GM18858 (cell line): ENCODE results near the gene ADAMTSL2.

Experiments
- ATAC-seq: cut with Tn5 transposase; IDR thresholded peaks from one replicate; pipeline ENCODE4 v1.9.1; 2021; ENCODE audit not compliant: unreplicated experiment

The ADAMTSL2 gene

GRCh38 chr9:133532937-133533668 lies 1.4 kb upstream of the ADAMTSL2 start:
- no peak for ATAC-seq

DNA sequence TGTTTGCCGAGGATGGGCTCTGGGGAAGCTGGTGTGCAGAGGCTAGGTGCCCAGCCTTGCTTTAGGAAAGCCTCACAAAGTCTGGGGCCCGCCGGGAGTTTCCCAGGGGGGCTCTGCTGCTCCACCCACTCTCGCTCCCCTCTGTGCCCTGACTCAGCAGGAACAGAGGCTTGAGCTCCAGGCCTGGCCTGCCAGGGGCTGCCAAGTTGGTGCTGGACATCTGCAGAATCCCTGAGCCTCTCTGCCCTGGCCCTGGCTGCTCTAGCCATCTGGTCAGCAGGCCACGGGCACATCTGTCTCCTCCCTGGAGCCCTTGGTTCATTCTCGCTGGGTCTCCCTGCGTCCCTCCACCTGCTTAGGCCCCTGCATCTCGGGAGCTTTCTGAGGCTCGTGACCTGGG lies 647 bp upstream of the ADAMTSL2 start:
- ATAC-seq = no peak

DNA sequence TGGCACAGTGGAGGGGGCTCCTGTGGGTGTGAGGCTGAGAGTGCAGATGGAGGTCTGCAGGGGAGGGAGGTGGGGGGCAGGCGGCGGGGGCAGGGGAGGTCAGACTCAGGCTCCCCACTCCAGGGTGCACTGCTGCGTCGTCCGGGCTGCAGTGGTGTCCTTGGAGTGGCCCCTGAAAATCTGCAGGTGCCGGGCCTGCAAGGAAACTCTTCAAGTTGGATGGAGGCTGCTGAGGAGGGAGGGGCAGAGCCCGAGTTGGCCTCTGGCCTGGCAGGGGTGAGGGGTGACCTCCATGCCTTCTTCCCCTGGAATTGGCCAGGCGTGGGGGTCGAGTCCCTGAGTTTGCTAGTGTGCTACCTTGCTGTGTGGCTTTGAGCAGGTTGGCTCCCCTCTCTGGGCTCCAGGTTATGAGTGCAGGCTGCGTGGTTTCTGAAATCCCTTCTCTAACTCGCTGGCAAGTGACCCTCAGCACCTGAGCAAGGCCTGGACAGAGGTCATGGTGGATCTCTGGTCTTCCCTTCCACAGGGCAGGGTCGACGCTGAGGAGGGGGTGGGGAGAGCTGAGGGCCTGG lies 888 bp downstream of the ADAMTSL2 start:
- no peak for ATAC-seq

DNA sequence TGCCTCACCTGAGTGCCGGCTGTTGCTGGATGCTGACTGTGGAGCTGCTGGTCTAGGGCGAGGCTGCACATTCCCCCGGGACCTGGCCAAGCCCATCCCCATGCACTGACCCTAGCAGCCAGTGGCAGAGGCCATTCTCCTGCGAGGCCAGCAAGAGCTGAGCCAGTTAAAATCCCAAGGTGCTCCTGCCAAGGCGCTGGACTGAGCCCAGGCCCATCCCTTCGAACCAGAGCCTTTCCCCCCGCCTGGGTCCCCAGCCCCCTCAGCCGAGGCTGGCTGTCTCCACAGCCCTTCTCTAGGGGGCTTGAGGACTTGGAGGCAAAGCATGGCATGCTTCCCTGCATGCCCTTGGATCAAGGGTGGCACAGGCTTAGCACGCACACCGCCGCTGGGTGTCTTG lies 1.6 kb downstream of the ADAMTSL2 start:
- ATAC-seq = no peak

- ATAC-seq = no peak
Measured at GRCh38 chr9:133536536-133536935, 2.0 kb downstream of the ADAMTSL2 start.

- no peak for ATAC-seq
Measured at GRCh38 chr9:133537257-133537656, 2.8 kb downstream of the ADAMTSL2 start.

DNA sequence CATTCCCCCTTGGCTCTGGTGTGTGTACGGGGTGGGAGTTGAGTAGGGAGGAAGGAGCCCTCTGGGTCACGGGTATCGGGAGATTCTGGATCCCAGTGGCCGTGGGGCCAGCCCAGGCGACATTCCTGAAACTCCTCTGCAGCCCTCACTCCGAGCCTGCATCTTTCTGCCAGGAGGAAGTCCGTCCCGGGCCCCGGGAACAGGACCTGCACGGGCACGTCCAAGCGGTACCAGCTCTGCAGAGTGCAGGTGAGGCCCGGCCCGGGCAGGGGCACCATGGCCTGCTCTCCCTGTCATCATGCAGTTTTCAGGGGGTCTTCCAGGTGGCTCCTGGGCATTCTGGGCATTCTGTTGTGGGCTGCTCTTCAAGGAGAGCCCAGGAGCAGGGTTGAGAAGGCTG lies 3.7 kb downstream of the ADAMTSL2 start:
- no peak for ATAC-seq

DNA sequence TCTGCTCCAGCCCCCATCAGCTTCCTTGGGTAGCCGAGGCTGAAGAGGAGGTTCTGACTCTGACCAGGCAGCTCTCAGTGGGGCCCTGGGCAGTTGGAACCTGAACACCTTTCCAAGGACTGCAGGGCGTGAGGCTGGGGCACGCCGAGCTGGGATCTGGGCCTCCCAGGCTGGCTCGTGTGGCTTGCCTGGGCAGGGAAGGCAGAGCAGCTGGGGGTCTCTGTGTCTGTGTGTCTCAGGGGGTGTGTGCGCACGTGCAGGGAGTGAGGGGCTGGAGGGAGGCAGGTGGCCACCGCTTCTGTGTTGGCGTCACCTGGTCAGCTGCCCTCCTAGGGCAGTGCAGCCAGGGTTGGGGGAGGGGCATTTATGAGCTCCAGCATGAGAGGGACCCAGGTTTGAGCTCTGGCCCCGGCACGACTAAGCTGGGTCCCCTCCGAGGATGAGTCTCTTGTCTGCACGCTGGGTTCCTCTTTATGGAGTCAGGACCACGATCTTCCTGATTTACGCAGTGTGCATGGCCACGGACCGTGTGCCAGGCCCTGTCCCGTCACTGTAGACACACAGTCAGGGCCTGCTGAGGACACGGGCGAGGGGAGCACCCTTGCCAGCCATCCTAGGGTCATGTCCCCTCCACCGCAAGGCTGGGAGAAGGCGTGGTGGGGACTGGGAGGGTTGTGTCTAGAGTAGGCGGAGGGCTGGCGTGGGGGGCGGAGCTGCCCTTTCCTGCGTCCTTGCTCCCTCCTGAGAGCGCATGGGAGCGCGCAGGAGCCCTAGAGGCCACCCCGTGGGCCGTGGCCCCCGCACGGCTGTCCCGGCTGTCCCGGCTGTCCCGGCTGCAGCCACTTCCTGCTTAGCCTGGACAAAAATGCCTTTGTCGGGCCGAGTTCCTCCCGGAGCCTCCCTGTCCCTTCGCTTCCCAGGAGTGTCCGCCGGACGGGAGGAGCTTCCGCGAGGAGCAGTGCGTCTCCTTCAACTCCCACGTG lies 4.6 kb downstream of the ADAMTSL2 start:
- ATAC-seq = no peak

DNA sequence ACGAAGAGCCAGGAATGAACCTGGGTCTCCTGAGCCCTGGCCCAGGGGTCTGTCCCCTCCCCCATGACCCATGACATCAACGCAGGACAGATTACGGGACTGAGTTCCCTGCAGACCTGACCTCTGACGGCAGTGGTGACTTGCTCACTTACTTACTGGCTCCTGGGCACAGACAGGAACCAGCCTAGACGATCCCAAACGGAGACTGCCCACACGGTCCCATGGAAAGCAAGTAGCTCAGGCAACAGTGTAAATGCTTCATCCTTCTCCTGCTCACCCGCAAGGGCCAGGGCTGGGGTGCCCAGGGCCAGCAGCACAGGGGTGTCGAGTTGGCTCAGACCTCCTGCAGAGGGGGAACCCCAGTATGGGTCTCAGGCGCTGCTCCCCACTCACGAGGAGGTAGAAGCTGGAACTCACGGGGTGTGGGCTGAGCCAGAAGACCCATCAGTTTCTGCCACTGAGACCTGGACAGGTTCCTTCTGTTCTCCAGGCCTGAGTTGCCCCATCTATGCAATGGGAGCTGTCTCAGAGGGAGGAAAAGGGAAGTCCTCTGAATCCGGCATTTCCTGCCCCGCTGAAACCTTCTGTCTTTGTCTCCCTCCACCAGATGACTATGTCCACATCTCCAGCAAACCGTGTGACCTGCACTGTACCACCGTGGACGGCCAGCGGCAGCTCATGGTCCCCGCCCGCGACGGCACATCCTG lies 5.6 kb downstream of the ADAMTSL2 start:
- no peak for ATAC-seq

DNA sequence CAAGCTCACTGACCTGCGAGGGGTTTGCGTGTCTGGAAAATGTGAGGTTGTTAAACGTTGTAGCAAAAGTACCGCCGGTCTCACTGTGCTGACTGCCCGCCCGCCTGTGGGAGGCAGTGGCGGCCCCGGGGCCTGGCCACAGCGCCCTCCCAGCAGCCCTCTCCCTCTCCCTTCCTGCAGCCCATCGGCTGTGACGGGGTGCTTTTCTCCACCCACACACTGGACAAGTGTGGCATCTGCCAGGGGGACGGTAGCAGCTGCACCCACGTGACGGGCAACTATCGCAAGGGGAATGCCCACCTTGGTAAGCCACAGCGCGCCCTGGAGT lies 6.2 kb downstream of the ADAMTSL2 start:
- no peak for ATAC-seq

DNA sequence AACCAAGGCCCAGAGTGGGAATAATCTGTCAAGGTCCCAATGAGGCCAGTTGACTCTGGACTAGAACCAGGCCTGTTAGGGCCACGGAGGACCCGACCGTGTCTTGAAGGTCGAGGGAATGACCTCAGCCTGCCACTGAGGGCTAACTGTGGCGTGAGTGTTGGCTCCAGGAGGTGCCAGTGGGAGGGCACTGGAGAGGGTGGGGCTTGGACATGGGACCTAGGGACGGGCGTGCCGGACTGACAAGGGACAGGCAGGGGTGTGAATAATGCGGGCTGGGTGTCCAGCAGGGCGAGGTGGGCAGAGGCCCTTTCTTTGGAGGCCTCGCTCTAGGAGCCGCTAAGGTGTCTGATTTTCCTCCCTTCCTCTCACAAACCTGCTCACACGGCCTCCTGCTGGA lies 7.5 kb downstream of the ADAMTSL2 start:
- ATAC-seq = no peak

GRCh38 chr9:133543772-133544467 lies 9.4 kb downstream of the ADAMTSL2 start:
- no peak for ATAC-seq

GRCh38 chr9:133545494-133546286 lies 11.2 kb downstream of the ADAMTSL2 start:
- ATAC-seq = no peak

- no peak for ATAC-seq
Measured at GRCh38 chr9:133546287-133546680, 11.8 kb downstream of the ADAMTSL2 start.

- ATAC-seq = no peak
Measured at GRCh38 chr9:133547116-133547515, 12.6 kb downstream of the ADAMTSL2 start.

GRCh38 chr9:133551446-133551845 lies 16.9 kb downstream of the ADAMTSL2 start:
- ATAC-seq = no peak

- no peak for ATAC-seq
Measured at GRCh38 chr9:133552236-133552635, 17.7 kb downstream of the ADAMTSL2 start.

DNA sequence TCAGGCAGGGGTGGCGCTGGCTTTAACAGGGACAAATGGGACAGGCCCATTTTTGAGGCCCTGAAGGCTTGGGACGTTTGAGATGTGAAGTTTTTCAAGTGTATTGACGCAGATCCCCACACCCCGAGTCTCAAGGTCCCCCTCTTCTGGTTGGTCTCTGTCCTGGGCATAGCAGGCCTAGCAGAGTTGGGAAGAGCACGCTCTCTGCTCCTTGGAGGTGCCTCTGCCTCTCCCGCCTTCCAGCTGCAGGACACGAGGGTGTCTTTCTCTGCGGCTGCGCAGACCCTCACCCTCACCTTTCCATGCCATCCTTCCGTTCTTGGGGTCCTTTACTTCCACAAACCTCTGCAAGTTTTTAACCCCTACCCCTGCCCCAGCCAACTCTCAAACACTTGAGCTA lies 18.6 kb downstream of the ADAMTSL2 start:
- no peak for ATAC-seq

DNA sequence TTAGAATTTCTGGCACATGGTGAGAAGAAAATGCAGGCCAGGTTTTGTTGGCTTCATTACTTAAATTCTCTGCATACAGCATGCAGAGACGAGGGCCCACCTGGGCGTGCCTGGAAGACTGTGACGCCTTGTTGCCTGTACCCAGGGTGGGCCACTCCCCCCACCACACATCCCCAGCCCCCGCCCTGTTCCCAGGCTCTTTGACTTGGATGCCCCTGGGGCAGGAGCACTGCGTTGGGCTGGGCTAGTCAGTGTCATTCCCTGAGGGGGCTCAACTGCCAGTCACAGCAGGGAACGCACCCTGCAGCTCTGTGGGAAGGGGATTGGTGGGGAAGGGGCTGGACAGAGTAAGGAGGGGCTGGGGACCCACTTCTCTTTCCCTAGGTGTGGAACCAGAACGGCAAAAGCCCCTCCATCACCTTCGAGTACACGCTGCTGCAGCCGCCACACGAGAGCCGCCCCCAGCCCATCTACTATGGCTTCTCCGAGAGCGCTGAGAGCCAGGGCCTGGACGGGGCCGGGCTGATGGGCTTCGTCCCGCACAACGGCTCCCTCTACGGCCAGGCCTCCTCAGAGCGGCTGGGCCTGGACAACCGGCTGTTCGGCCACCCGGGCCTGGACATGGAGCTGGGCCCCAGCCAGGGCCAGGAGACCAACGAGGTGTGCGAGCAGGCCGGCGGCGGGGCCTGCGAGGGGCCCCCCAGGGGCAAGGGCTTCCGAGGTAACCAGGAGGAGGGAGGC lies 19.6 kb downstream of the ADAMTSL2 start:
- ATAC-seq = no peak
